ENCODE results near the gene FGF6.
"Not testable (repeated sequence)": the region's sequence is repeated elsewhere in the genome, so short reads cannot be mapped to it uniquely, and the experiment has no call there.

The FGF6 gene

DNA sequence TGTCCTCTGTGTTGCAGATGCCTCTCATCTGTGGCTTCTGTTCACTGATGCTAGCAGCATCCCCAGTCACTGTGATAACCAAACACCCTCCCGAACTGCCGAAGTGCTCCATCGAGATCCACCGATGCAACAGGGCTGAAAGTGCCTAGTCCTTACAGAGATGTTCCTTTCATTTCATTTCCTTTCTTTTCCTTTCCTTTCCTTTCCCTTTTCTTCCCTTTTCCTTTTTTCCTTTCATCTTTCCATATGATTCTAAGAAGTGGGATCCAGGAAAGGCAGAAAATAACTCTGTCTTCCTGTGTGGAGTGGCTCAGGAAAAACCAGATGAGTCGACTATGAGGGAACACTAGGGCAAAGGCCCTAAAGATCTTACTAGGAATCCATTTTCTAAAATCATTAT, 26.7 kb downstream of the FGF6 start:
- no peak for DNase-seq (ENCODE audit: low read depth)

- DNase-seq (ENCODE audit: low read depth) = no peak
Measured at GRCh38 chr12:4417936-4418335, 27.7 kb downstream of the FGF6 start.

DNA sequence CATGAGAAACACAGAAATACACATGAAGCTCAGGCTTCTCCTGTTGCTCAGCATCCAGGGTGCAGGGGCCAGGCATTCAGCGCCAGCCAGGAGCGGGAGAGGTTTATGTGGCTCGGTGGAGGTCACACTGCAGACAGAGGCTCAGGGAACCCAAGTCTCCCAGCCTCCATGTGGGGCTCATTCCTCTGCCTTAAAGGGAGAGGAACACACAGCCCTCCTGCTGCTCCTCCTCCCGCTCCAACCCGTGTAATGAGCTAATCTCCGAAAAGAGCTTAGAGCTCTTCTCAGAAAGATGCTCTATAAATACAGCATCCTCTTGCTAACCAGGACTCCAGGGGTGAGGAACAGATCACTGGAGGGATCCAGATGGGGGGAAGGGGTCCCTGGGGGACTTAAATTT, 28.2 kb downstream of the FGF6 start:
- DNase-seq (ENCODE audit: low read depth) = no peak

DNA sequence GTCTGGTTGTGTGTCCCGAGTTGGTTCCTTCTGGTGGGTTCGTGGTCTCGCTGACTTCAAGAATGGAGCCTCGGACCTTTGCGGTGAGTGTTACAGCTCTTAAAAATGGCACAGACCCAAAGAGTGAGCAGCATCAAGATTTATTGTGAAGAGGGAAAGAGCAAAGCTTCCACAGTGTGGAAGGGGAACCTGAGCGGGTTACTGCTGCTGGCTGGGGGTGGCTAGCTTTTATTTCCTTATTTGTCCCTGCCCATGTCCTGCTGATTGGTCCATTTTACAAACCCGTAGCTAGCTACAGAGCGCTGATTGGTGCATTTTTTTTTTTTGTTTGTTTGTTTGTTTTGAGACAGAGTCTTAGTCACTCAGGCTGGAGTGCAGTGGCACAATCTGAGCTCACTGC, 29.3 kb downstream of the FGF6 start:
- no peak for DNase-seq (ENCODE audit: low read depth)

DNA sequence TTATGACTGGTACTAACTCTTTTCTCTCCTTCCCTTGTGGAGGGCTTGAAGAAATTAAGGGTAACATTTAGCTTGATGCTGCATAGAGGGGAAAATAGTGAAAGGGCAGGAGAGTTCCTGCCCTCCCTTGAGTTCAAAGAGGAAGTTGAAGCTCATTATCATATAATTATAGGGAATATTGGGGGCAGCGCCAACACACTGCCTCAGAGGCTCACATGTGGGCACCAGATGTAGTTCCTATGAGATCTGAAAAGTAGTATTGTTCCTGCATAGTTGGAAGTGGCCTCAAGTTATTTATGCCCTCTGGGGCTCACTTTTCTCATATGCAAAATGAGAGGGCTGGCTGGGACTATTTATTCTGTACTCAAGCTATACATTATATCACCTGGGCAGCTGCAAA, 33.1 kb downstream of the FGF6 start:
- DNase-seq (ENCODE audit: low read depth) = no peak

GRCh38 chr12:4412056-4412455, 33.6 kb downstream of the FGF6 start:
- no peak for DNase-seq (ENCODE audit: low read depth)

DNA sequence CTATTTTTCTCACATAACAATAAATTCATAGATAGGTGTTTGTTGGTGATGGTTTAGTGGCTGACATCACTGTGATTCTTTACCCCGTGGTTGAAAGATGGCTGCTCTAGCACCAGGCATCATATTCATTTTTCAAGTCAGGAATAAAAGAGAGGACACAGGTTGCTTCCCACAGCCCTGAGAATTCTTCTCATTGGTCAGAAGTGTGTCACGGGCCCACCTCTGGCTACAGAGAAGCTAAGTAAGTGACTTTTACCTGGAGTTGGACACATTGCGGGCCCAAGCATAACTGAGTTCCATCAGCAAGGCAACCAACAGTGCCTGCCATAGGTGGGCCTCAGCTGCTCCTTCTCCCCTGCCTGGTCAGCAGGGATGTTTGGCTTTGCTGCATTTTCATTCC, 38.5 kb downstream of the FGF6 start:
- no peak for DNase-seq (ENCODE audit: low read depth)

GRCh38 chr12:4404877-4405637, 40.6 kb downstream of the FGF6 start:
- DNase-seq (ENCODE audit: low read depth) = not testable (repeated sequence)

GRCh38 chr12:4402996-4403395, 42.6 kb downstream of the FGF6 start:
- DNase-seq (ENCODE audit: low read depth) = no peak

DNA sequence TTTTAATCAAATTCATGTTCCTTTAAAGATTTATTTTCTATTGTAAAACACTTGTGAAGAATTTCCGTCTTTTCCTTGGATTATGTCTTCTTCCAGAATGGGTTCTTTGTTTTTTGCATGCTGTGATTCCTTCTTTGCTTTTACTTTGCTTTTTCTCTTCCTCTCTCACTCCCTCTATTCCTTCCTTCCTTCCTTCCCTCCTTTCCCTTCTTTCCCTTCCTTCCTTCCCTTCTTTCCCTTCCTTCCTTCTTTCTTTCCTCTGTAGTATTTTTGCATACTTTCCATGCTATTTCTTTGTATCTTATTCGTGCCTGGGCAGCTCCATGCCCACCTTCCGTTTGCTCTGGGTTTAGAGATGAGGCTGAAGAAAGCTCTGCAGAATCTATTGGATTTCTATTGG, 44.5 kb downstream of the FGF6 start:
- DNase-seq (ENCODE audit: low read depth) = no peak

GRCh38 chr12:4395818-4396217, 49.8 kb downstream of the FGF6 start:
- DNase-seq (ENCODE audit: low read depth) = no peak

GRCh38 chr12:4393211-4393610, 52.4 kb downstream of the FGF6 start:
- DNase-seq (ENCODE audit: low read depth) = no peak

GRCh38 chr12:4392223-4392742, 53.3 kb downstream of the FGF6 start:
- no peak for DNase-seq (ENCODE audit: low read depth)

DNA sequence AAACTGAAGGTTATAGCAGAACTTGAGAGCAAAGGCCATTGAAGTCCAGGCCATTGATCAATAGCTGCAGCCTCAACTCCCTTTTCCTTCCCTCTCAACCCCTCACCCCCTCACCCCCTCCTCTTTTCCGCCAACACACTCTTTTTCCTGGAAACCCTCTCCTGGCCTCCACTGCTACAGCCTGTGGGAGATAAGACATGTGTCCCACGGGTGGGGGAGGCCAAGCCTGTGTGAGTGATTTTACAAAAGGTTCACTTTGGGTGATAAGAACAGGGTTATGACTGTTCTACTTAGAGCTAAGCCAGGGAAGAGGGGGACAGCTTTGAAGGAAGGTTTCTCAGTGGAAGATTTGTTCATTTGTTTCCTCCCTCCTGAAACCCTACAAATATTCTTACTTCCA, 57.0 kb downstream of the FGF6 start:
- no peak for DNase-seq (ENCODE audit: low read depth)

DNA sequence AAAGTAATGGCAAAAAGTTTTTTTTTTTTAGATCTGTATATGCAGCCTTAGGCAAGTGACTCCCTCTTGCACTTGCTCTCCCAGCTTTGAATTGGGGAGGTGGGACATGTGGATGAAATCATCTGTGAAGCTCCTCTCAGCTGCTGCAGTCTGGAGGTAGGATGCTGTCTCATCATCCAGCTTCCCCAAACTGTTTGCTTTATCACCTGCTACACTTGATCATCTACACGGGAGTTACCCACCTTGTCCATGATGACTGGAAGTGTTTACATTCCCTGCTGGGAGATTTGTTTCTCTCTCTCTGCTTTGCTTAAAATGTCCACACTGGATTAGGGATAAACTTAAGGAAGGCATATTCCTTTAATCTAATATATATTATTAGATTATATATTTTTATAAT, 57.6 kb downstream of the FGF6 start:
- DNase-seq (ENCODE audit: low read depth) = no peak

GRCh38 chr12:4387607-4388006, 58.0 kb downstream of the FGF6 start:
- DNase-seq (ENCODE audit: low read depth) = no peak

GRCh38 chr12:4386801-4387200, 58.8 kb downstream of the FGF6 start:
- no peak for DNase-seq (ENCODE audit: low read depth)
